Caco-2 (cell line): Measurements from ENCODE around the gene FCHSD2. TPM values are rescaled to one million over a fixed set of nuclear protein-coding genes. Genes with fewer than 3 reads are reported as not detected.

Source experiments
- BruUV-seq: library from RNA; stranded (reverse); fragments of 400-500 nt; replicated peaks from 2 replicates; lab custom pipeline; 2021; lab: Mats Ljungman, UMichigan
- CTCF ChIA-PET: fragments of 300-600 bp; sonication (Branson Sonifier 250); formaldehyde crosslinking; loops from one replicate; lab custom pipeline; 2022; ENCODE audit warnings: antibody characterized with exemption; lab: Charles Lee
- POLR2A ChIA-PET: fragments of 300-600 bp; sonication (Branson Sonifier 250); formaldehyde crosslinking; loops from one replicate; lab custom pipeline; 2022; ENCODE audit warnings: antibody characterized with exemption; lab: Charles Lee
- DNase-seq, 2 experiments: peaks; one replicate each; pipeline versions ENCODE4 v3.0.0 to v3.0.0-alpha.2; 2020 to 2022
- H3K27me3 ChIP-seq: replicated peaks from 2 replicates; pipeline ENCODE4 v1.6.0; 2011; ENCODE audit warnings: low read length; ENCODE audit not compliant: control insufficient read depth, insufficient read depth
- H3K36me3 ChIP-seq: 2 replicates; pipeline ENCODE4 v1.5.1; 2011; ENCODE audit warnings: low read length; ENCODE audit not compliant: control insufficient read depth, insufficient read depth
- H3K4me1 ChIP-seq: fragments of 250-450 bp; sonication (Bioruptor Pico); 2 replicates; pipeline ENCODE4 v1.5.1; 2020; ENCODE audit warnings: mild to moderate bottlenecking
- H3K4me3 ChIP-seq: 2 replicates; pipeline ENCODE4 v1.5.1; 2011; ENCODE audit warnings: low read depth, mild to moderate bottlenecking, control low read depth, low read length
- H3K9me3 ChIP-seq: fragments of 250-450 bp; sonication (Bioruptor Pico); 2 replicates; pipeline ENCODE4 v1.5.1; 2020; ENCODE audit warnings: mild to moderate bottlenecking, moderate library complexity
- H3K27ac Mint-ChIP-seq: one replicate; pipeline ENCODE4 v1.8.0; 2022; ENCODE audit warnings: mixed read lengths; ENCODE audit not compliant: unreplicated experiment
- H3K27me3 Mint-ChIP-seq: one replicate; pipeline ENCODE4 v1.8.0; 2022; ENCODE audit warnings: mixed read lengths; ENCODE audit not compliant: insufficient read depth, unreplicated experiment
- H3K36me3 Mint-ChIP-seq: one replicate; pipeline ENCODE4 v1.8.0; 2022; ENCODE audit warnings: mild to moderate bottlenecking, mixed read lengths; ENCODE audit not compliant: insufficient read depth, unreplicated experiment
- H3K4me1 Mint-ChIP-seq: one replicate; pipeline ENCODE4 v1.8.0; 2022; ENCODE audit warnings: low read depth, mixed read lengths; ENCODE audit not compliant: unreplicated experiment
- H3K4me3 Mint-ChIP-seq: one replicate; pipeline ENCODE4 v1.8.0; 2022; ENCODE audit warnings: mild to moderate bottlenecking, moderate library complexity, mixed read lengths; ENCODE audit not compliant: unreplicated experiment
- H3K9me3 Mint-ChIP-seq: one replicate; pipeline ENCODE4 v1.8.0; 2022; ENCODE audit warnings: mixed read lengths; ENCODE audit not compliant: unreplicated experiment
- intact Hi-C: fragments of 100-400 bp; cut with micrococcal nuclease; formaldehyde crosslinking; loops from one replicate; pipeline ENCODE4 v1.10.0; 2022; ENCODE audit not compliant: unreplicated experiment
- total RNA-seq: library from RNA; stranded (reverse); gene quantifications from 2 replicates; pipeline ENCODE4 v1.2.3, GENCODE V29; 2022
- TF ChIP-seq, protein P1 (sequence below), 2 experiments: fragments of 200-600 bp in 1 of 2; IDR thresholded peaks; 1 replicate in 1 of 2; 2 replicates in 1 of 2; pipeline versions ENCODE4 v1.5.1 to v1.8.0; 2011 to 2022; ENCODE audit warnings: antibody characterized with exemption in 1 of 2, control low read depth in 1 of 2, inconsistent platforms in 1 of 2, low read depth in 1 of 2, low read length in 1 of 2, mild to moderate bottlenecking in 1 of 2, moderate library complexity in 1 of 2; ENCODE audit not compliant: insufficient read depth in 1 of 2, severe bottlenecking in 1 of 2, unreplicated experiment in 1 of 2

Gene FCHSD2
- total RNA-seq, 1 experiment from 2014 or later, result 32.7 TPM

DNA sequence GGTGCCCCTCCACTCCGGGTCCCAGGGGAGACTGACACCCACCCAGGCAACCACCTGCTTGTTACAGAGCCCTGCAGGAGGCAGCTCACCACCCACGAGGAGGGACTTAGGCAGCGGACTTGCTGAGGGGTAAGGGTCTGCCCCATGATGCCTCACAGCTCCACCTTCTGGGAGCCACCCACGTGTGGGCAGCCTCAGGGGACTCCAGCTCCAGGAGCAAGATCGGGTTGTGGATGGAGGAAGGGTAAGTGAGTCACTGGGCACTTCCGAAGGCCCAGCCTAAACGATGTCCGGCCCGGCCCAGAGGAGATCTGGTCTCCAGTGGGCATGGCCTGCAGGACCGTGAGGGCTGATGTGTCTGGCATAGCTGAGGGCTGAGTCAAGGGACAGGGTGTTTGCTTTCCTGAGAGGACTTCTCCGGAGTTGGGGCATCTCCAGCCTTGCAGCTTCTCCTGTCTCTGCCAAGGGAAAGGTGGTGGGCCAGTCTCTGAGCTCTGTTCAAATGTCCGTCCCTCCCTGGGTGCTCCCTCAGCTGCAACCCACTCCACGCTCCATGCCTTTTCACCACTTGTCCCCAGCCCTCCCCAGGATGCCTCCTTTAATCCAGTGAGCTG lies 43.7 kb upstream of the FCHSD2 start:
- CTCF ChIA-PET, result interaction anchor here (0.7 to 3.6 kb wide), 19 partner anchors 9 to 354 kb away, joined by 3 to 41 read pairs (median 4); partner anchors contain the start of gene FCHSD2
- Histone ChIP-seq H3K36me3 (no peaks in the 10 kb centered on the region), H3K27me3 (no peaks in the 10 kb centered on the region), H3K4me1 (peaks cover 23% of the 10 kb centered on the region), H3K4me3 (no peak overlapping the region), H3K9me3 (no peaks in the 10 kb centered on the region)
- no TSS peak for BruUV-seq
- no peak overlapping the region for H3K4me3 Mint-ChIP-seq
- no peaks in the 10 kb centered on the region for H3K27me3 Mint-ChIP-seq
- no peak overlapping the region for H3K27ac Mint-ChIP-seq
- no peaks in the 10 kb centered on the region for H3K9me3 Mint-ChIP-seq
- TF ChIP-seq, protein P1, sequence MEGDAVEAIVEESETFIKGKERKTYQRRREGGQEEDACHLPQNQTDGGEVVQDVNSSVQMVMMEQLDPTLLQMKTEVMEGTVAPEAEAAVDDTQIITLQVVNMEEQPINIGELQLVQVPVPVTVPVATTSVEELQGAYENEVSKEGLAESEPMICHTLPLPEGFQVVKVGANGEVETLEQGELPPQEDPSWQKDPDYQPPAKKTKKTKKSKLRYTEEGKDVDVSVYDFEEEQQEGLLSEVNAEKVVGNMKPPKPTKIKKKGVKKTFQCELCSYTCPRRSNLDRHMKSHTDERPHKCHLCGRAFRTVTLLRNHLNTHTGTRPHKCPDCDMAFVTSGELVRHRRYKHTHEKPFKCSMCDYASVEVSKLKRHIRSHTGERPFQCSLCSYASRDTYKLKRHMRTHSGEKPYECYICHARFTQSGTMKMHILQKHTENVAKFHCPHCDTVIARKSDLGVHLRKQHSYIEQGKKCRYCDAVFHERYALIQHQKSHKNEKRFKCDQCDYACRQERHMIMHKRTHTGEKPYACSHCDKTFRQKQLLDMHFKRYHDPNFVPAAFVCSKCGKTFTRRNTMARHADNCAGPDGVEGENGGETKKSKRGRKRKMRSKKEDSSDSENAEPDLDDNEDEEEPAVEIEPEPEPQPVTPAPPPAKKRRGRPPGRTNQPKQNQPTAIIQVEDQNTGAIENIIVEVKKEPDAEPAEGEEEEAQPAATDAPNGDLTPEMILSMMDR (IDR thresholded peaks at IDR 0.05; ENCODE audit: insufficient read depth in 1 of 2, low read depth in 1 of 2, low read length in 1 of 2, severe bottlenecking in 1 of 2, unreplicated experiment in 1 of 2), result no peak
- DNase-seq, result no peak
- H3K36me3 Mint-ChIP-seq, result no peaks in the 10 kb centered on the region
- intact Hi-C loops, result loop anchor here (1.0 to 2.0 kb wide), 4 partner anchors 41 to 104 kb away; no protein-coding TSS in a partner anchor
- POLR2A ChIA-PET, result no interaction called here
- peaks cover 13% of the 10 kb centered on the region for H3K4me1 Mint-ChIP-seq

DNA sequence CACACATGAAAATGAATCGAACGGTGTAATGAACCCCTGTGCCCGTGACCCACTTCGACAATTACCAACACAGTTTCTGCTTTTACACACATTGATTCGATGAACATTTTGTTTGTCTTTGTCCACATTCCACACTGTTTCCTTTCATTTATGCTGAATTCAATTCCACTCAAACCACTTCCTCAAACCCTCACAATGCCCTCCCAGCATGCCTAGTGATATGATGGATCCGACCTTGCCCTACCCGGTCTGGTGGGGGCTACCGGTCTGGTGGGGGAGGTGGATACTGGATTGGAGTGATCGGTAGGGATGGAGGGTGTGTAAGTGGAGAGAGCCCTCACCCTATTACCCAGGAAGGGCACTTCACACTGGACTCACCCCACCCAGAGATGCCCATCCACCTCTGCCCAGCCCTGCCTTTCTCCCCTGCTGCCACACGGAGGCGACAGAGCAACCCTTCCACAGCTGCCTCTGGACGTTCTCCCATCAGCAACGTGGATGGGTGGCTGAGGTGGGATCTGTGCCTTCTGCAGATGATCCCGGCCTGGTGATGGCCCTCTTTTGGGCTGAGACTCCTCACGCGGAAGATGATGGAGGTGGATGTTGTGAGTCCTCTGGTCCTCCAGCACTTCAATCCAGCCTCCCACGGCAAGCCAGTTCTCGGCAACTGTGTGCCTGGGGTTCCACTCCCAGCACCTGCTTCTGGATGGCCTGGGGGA lies 43.0 kb upstream of the FCHSD2 start:
- intact Hi-C loops, result loop anchor here (1.0 to 2.0 kb wide), 4 partner anchors 42 to 104 kb away; no protein-coding TSS in a partner anchor
- BruUV-seq, result no TSS peak
- H3K9me3 Mint-ChIP-seq, result no peaks in the 10 kb centered on the region
- H3K27ac Mint-ChIP-seq, result no peak overlapping the region
- H3K4me3 ChIP-seq, result no peak overlapping the region
- TF ChIP-seq, protein P1 (IDR thresholded peaks at IDR 0.05; ENCODE audit: insufficient read depth in 1 of 2, low read depth in 1 of 2, low read length in 1 of 2, severe bottlenecking in 1 of 2, unreplicated experiment in 1 of 2), result peak; percentile 98 to 99
- H3K9me3 ChIP-seq, result no peaks in the 10 kb centered on the region
- H3K4me1 ChIP-seq, result peaks cover 21% of the 10 kb centered on the region
- H3K27me3 ChIP-seq, result no peaks in the 10 kb centered on the region
- no peaks in the 10 kb centered on the region for H3K36me3 ChIP-seq
- ChIA-PET POLR2A (interaction anchor here (0.8 kb wide), 1 partner anchor 104 kb away, joined by 3 read pairs; no protein-coding TSS in a partner anchor), CTCF (interaction anchor here (0.9 to 3.6 kb wide), 15 partner anchors 9 to 353 kb away, joined by 3 to 41 read pairs (median 5); no protein-coding TSS in a partner anchor)
- no peaks in the 10 kb centered on the region for H3K27me3 Mint-ChIP-seq
- peak; percentile 85 to 88 for DNase-seq
- no peaks in the 10 kb centered on the region for H3K36me3 Mint-ChIP-seq
- no peak overlapping the region for H3K4me3 Mint-ChIP-seq
- peaks cover 7% of the 10 kb centered on the region for H3K4me1 Mint-ChIP-seq

- H3K9me3 Mint-ChIP-seq, result no peaks in the 10 kb centered on the region
- H3K27me3 Mint-ChIP-seq, result no peaks in the 10 kb centered on the region
- Histone ChIP-seq H3K4me1 (peaks cover 14% of the 10 kb centered on the region), H3K27me3 (no peaks in the 10 kb centered on the region), H3K36me3 (no peaks in the 10 kb centered on the region), H3K4me3 (no peak overlapping the region), H3K9me3 (no peaks in the 10 kb centered on the region)
- ChIA-PET CTCF (interaction anchor here (0.8 to 1.8 kb wide), 9 partner anchors 12 to 389 kb away, joined by 3 to 15 read pairs (median 4); partner anchors contain the start of genes FCHSD2 and STARD10), POLR2A (interaction anchor here (0.5 kb wide), 1 partner anchor 361 kb away, joined by 3 read pairs; no protein-coding TSS in a partner anchor)
- H3K4me1 Mint-ChIP-seq, result no peaks in the 10 kb centered on the region
- intact Hi-C loops, result no loop called here
- H3K36me3 Mint-ChIP-seq, result no peaks in the 10 kb centered on the region
- no peak overlapping the region for H3K4me3 Mint-ChIP-seq
- DNase-seq, result peak in 1 of 2 experiments; percentile 28
- TF ChIP-seq, protein P1 (IDR thresholded peaks at IDR 0.05; ENCODE audit: insufficient read depth in 1 of 2, low read depth in 1 of 2, low read length in 1 of 2, severe bottlenecking in 1 of 2, unreplicated experiment in 1 of 2), result peak in 1 of 2 experiments; percentile 30
- no TSS peak for BruUV-seq
- H3K27ac Mint-ChIP-seq, result no peak overlapping the region
Measured at GRCh38 chr11:73182824-73183321, 40.8 kb upstream of the FCHSD2 start.
